ENCODE results near the gene ID2. TPM values are rescaled to one million over a fixed set of nuclear protein-coding genes. Genes with fewer than 3 reads are reported as not detected.

ID2 gene
- total RNA-seq, 1 donor from 2014 or later: 13.6 TPM

DNA sequence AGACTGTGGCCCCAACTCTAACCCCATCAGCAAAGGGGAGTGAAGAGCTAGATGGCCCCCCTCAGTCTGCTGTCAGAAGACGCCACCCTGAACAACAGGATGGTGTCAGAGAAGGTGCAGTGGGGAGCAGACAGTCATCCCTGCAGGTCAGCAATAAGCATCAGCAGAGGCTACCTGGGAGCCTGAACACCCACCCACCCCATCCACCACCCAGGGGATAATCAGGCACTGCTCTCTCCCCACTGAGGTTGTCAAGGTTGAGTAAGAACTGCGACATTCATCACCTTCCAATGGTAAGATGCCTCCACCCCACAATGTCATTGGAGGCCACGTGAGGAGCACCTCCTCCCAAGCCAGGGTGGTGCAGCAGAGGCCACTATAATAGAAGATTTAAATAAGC lies 8.5 kb upstream of the ID2 start:
- Histone ChIP-seq H3K36me3 (ENCODE audit: insufficient read depth, low read length) (no peaks in the 10 kb centered on the region), H3K27me3 (ENCODE audit: insufficient read depth, low read length) (peaks cover 3% of the 10 kb centered on the region), H3K4me3 (ENCODE audit: insufficient read depth, low read depth, low read length) (no peak overlapping the region), H3K79me2 (ENCODE audit: insufficient read depth, low read length) (no peaks in the 10 kb centered on the region), H2AFZ (ENCODE audit: low read depth, low read length) (no peak overlapping the region), H3K27ac (ENCODE audit: low read depth, low read length) (no peak overlapping the region), H3K9ac (ENCODE audit: low read length) (no peak overlapping the region), H3K9me3 (ENCODE audit: insufficient read depth, low read depth, low read length) (peaks cover 7% of the 10 kb centered on the region), H3K4me2 (ENCODE audit: low read length) (no peak overlapping the region), H4K20me1 (ENCODE audit: insufficient read depth, low read length) (no peaks in the 10 kb centered on the region), H3K4me1 (ENCODE audit: insufficient read depth, low read length) (peaks cover 18% of the 10 kb centered on the region)
- Mint-ChIP-seq H3K4me1 (ENCODE audit: low read depth, unreplicated experiment) (peaks cover 11% of the 10 kb centered on the region), H3K36me3 (ENCODE audit: low read depth, unreplicated experiment) (peaks cover 5% of the 10 kb centered on the region), H3K4me3 (ENCODE audit: unreplicated experiment) (no peak overlapping the region), H3K27ac (ENCODE audit: unreplicated experiment) (no peak overlapping the region), H3K9me3 (ENCODE audit: unreplicated experiment) (peaks cover 17% of the 10 kb centered on the region), H3K27me3 (ENCODE audit: low read depth, unreplicated experiment) (peaks cover 33% of the 10 kb centered on the region)
- DNase-seq (ENCODE audit: low read depth) (no peak), FAIRE-seq (no peak)
- TF ChIP-seq, protein P1, sequence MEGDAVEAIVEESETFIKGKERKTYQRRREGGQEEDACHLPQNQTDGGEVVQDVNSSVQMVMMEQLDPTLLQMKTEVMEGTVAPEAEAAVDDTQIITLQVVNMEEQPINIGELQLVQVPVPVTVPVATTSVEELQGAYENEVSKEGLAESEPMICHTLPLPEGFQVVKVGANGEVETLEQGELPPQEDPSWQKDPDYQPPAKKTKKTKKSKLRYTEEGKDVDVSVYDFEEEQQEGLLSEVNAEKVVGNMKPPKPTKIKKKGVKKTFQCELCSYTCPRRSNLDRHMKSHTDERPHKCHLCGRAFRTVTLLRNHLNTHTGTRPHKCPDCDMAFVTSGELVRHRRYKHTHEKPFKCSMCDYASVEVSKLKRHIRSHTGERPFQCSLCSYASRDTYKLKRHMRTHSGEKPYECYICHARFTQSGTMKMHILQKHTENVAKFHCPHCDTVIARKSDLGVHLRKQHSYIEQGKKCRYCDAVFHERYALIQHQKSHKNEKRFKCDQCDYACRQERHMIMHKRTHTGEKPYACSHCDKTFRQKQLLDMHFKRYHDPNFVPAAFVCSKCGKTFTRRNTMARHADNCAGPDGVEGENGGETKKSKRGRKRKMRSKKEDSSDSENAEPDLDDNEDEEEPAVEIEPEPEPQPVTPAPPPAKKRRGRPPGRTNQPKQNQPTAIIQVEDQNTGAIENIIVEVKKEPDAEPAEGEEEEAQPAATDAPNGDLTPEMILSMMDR (IDR thresholded peaks at IDR 0.05; ENCODE audit: insufficient read depth, low read depth, low read length): no peak
- TF ChIP-seq EZH2 (IDR thresholded peaks at IDR 0.05; ENCODE audit: insufficient read depth, low read length): no peak

DNA sequence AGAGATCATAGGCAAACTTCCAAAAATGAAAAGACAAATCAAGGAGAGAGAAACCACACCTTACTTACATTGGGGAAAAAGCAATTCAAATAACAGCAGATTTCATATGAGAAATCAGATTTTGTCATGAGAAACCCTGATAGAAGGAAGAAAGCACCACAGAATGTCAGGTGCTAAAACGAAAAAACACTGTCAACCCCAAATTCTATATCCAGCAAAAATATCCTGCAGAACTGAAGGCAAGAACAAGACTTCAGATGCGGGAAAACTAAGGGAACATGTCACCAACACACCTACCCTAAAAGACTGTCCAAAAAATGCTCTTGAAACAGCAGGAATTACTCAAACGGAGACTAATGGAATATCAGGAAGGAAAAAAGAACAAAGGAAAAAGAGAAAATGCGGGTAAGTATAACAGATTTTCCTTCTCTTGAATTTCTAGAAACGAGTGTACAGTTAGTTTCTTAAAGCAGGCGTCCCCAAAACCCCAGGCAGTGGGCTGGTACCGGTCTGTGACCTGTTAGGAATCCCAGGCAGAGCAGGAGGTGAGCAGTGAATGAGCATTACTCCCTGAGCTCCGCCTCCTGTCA lies 7.3 kb upstream of the ID2 start:
- peaks cover 7% of the 10 kb centered on the region for H3K9me3 ChIP-seq (ENCODE audit: insufficient read depth, low read depth, low read length)
- DNase-seq (ENCODE audit: low read depth) (no peak), FAIRE-seq (no peak)
- no peak overlapping the region for H3K4me3 ChIP-seq (ENCODE audit: insufficient read depth, low read depth, low read length)
- H3K27ac Mint-ChIP-seq (ENCODE audit: unreplicated experiment): no peak overlapping the region
- H3K4me1 Mint-ChIP-seq (ENCODE audit: low read depth, unreplicated experiment): peaks cover 11% of the 10 kb centered on the region
- H3K9ac ChIP-seq (ENCODE audit: low read length): no peak overlapping the region
- H4K20me1 ChIP-seq (ENCODE audit: insufficient read depth, low read length): no peaks in the 10 kb centered on the region
- H3K4me1 ChIP-seq (ENCODE audit: insufficient read depth, low read length): peaks cover 22% of the 10 kb centered on the region
- H3K9me3 Mint-ChIP-seq (ENCODE audit: unreplicated experiment): peaks cover 17% of the 10 kb centered on the region
- H3K27me3 ChIP-seq (ENCODE audit: insufficient read depth, low read length): no peaks in the 10 kb centered on the region
- no peaks in the 10 kb centered on the region for H3K79me2 ChIP-seq (ENCODE audit: insufficient read depth, low read length)
- peaks cover 32% of the 10 kb centered on the region for H3K27me3 Mint-ChIP-seq (ENCODE audit: low read depth, unreplicated experiment)
- H3K4me3 Mint-ChIP-seq (ENCODE audit: unreplicated experiment): no peak overlapping the region
- H3K4me2 ChIP-seq (ENCODE audit: low read length): no peak overlapping the region
- H2AFZ ChIP-seq (ENCODE audit: low read depth, low read length): no peak overlapping the region
- H3K36me3 ChIP-seq (ENCODE audit: insufficient read depth, low read length): no peaks in the 10 kb centered on the region
- no peak overlapping the region for H3K27ac ChIP-seq (ENCODE audit: low read depth, low read length)
- peaks cover 5% of the 10 kb centered on the region for H3K36me3 Mint-ChIP-seq (ENCODE audit: low read depth, unreplicated experiment)
- TF ChIP-seq EZH2 (IDR thresholded peaks at IDR 0.05; ENCODE audit: insufficient read depth, low read length): no peak
- TF ChIP-seq, protein P1 (IDR thresholded peaks at IDR 0.05; ENCODE audit: insufficient read depth, low read depth, low read length): no peak

DNA sequence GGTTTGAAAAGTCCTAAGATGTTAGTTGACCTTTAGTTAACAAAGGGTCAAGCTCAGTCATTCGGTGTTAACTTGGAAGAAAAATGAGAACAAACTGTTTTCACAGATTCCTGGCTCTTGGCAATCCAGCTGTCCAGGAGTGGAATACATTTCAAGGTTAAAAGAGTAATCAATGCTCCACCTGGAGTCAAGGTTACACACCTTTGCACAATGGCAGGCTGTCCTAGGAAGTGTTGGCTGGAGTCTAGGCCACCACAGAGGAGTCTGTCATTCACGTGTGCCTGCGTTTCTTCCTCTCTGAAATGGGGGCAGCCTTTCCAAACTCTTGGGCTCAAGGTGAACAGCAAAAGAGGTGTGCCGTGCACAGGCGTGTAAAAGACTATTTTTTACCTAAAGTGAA lies 6.3 kb upstream of the ID2 start:
- TF ChIP-seq, protein P1 (IDR thresholded peaks at IDR 0.05; ENCODE audit: insufficient read depth, low read depth, low read length): no peak
- no peak for TF ChIP-seq EZH2 (IDR thresholded peaks at IDR 0.05; ENCODE audit: insufficient read depth, low read length)
- Histone ChIP-seq H3K79me2 (ENCODE audit: insufficient read depth, low read length) (no peaks in the 10 kb centered on the region), H3K9me3 (ENCODE audit: insufficient read depth, low read depth, low read length) (peaks cover 7% of the 10 kb centered on the region), H4K20me1 (ENCODE audit: insufficient read depth, low read length) (no peaks in the 10 kb centered on the region), H3K27ac (ENCODE audit: low read depth, low read length) (no peak overlapping the region), H3K4me1 (ENCODE audit: insufficient read depth, low read length) (peaks cover 33% of the 10 kb centered on the region), H3K9ac (ENCODE audit: low read length) (no peak overlapping the region), H2AFZ (ENCODE audit: low read depth, low read length) (no peak overlapping the region), H3K27me3 (ENCODE audit: insufficient read depth, low read length) (no peaks in the 10 kb centered on the region), H3K4me2 (ENCODE audit: low read length) (no peak overlapping the region), H3K36me3 (ENCODE audit: insufficient read depth, low read length) (no peaks in the 10 kb centered on the region), H3K4me3 (ENCODE audit: insufficient read depth, low read depth, low read length) (no peak overlapping the region)
- H3K27ac Mint-ChIP-seq (ENCODE audit: unreplicated experiment): no peak overlapping the region
- H3K4me3 Mint-ChIP-seq (ENCODE audit: unreplicated experiment): no peak overlapping the region
- peaks cover 5% of the 10 kb centered on the region for H3K36me3 Mint-ChIP-seq (ENCODE audit: low read depth, unreplicated experiment)
- no peak for DNase-seq (ENCODE audit: low read depth)
- H3K27me3 Mint-ChIP-seq (ENCODE audit: low read depth, unreplicated experiment): peaks cover 28% of the 10 kb centered on the region
- H3K9me3 Mint-ChIP-seq (ENCODE audit: unreplicated experiment): peaks cover 17% of the 10 kb centered on the region
- peaks cover 14% of the 10 kb centered on the region for H3K4me1 Mint-ChIP-seq (ENCODE audit: low read depth, unreplicated experiment)
- FAIRE-seq: no peak
